ENCODE measurements around the gene CALHM5. TPM values are rescaled to one million over a fixed set of nuclear protein-coding genes. Genes with fewer than 3 reads are reported as not detected.

Gene CALHM5
- total RNA-seq, 2 experiments from 2014 or later = not detected

DNA sequence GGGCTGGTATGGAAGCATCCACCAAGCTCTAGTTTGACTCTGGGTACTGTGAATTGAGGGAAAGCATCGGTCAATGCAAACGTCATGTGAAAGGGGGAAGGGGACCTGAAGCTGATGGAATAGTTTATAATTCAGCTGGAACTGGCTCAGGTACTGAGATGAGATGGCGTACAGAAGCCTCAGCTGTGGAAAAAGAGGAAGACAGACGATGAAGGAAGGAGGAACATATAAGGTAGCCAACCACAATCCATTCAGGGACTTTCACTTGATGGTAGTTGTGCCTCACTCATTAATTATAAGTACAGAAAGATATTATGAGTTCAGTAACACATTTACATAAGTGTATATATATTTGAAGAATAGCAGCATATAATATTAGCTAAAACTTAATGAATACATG, 2.7 kb downstream of the CALHM5 start:
- ATAC-seq (no peak), DNase-seq (no peak)
- Mint-ChIP-seq H3K27ac (no peak overlapping the region), H3K36me3 (ENCODE audit: low read depth) (no peaks in the 10 kb centered on the region), H3K4me1 (ENCODE audit: low read depth) (no peaks in the 10 kb centered on the region), H3K4me3 (no peak overlapping the region), H3K9me3 (peaks cover 3% of the 10 kb centered on the region), H3K27me3 (peaks cover 2% of the 10 kb centered on the region)
- POLR2A ChIA-PET = no interaction called here
- CTCF ChIA-PET = interaction anchor here (0.8 to 3.2 kb wide), 6 partner anchors 10 to 226 kb away, joined by 3 to 12 read pairs (median 3); no protein-coding TSS in a partner anchor
- TF ChIP-seq, protein P1, sequence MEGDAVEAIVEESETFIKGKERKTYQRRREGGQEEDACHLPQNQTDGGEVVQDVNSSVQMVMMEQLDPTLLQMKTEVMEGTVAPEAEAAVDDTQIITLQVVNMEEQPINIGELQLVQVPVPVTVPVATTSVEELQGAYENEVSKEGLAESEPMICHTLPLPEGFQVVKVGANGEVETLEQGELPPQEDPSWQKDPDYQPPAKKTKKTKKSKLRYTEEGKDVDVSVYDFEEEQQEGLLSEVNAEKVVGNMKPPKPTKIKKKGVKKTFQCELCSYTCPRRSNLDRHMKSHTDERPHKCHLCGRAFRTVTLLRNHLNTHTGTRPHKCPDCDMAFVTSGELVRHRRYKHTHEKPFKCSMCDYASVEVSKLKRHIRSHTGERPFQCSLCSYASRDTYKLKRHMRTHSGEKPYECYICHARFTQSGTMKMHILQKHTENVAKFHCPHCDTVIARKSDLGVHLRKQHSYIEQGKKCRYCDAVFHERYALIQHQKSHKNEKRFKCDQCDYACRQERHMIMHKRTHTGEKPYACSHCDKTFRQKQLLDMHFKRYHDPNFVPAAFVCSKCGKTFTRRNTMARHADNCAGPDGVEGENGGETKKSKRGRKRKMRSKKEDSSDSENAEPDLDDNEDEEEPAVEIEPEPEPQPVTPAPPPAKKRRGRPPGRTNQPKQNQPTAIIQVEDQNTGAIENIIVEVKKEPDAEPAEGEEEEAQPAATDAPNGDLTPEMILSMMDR (IDR thresholded peaks at IDR 0.05) = no peak
- intact Hi-C loops (cut with micrococcal nuclease) = no loop called here

DNA sequence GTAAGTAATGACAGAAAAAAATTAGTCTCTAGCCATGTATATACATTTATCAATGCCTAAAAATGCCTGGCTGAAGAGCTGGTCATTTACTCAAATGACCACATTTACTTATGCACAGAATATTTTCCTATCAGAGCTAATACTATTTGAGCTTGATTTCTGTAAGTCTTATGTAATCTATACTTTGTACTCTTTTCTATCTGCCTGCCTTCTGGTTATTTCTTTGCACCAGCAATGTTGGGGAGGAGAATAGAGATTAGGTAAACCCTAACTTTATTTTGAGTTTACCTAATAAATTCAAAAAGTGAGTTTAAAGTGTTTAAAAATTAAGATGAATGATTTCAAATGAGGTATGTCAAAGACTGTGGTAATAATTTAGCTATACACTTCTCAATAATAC, 3.7 kb downstream of the CALHM5 start:
- H3K27me3 Mint-ChIP-seq = no peaks in the 10 kb centered on the region
- DNase-seq (no peak), ATAC-seq (no peak)
- intact Hi-C loops (cut with micrococcal nuclease) = no loop called here
- TF ChIP-seq, protein P1 (IDR thresholded peaks at IDR 0.05) = no peak
- H3K4me3 Mint-ChIP-seq = no peak overlapping the region
- H3K36me3 Mint-ChIP-seq (ENCODE audit: low read depth) = no peaks in the 10 kb centered on the region
- ChIA-PET CTCF (interaction anchor here (0.7 to 3.2 kb wide), 5 partner anchors 17 to 227 kb away, joined by 3 to 12 read pairs (median 3); no protein-coding TSS in a partner anchor), POLR2A (no interaction called here)
- no peaks in the 10 kb centered on the region for H3K9me3 Mint-ChIP-seq
- no peak overlapping the region for H3K27ac Mint-ChIP-seq
- H3K4me1 Mint-ChIP-seq (ENCODE audit: low read depth) = no peaks in the 10 kb centered on the region

DNA sequence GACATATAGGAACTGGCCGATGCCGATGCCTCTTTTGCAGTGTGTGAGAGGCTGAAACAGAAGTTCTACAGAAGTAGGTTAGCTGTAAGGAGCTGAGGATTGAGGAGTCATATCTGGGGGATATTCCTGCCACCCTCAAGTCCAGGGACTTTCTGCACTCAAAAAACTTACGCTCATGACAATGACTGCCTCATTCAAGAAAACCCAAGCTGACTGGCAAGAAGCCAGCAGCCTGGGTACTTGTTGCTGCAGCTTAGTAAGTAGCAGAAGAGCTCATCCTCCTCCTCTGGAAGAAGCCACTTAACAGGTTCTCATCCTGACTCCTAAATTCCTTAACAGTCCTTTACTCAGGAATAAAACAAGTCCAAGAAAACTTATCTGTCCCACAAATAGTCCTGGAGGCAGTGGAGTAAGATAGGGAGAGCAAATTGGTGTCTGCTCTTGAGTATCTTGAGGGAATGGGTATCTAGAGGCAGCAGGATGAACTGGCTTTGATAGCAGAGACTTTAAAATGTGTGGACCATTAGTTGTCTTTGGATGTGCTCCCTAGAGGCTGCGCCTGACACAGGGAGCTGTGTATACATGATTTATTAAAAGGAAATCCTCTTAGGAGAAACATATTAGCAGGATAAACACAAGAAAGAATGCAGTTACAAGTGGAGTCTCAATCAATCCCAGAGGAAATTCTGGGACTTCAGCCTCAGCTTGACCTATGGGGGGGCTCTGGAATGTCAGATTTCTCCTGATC, 7.4 kb downstream of the CALHM5 start:
- Mint-ChIP-seq H3K9me3 (no peaks in the 10 kb centered on the region), H3K27me3 (no peaks in the 10 kb centered on the region), H3K36me3 (ENCODE audit: low read depth) (no peaks in the 10 kb centered on the region), H3K4me3 (no peak overlapping the region), H3K4me1 (ENCODE audit: low read depth) (no peaks in the 10 kb centered on the region), H3K27ac (no peak overlapping the region)
- DNase-seq = no peak
- ATAC-seq = no peak
- intact Hi-C loops (cut with micrococcal nuclease) = no loop called here
- ChIA-PET CTCF (interaction anchor here (1.4 to 1.5 kb wide), 2 partner anchors 42 to 290 kb away, joined by 4 to 6 read pairs; no protein-coding TSS in a partner anchor), POLR2A (no interaction called here)
- TF ChIP-seq, protein P1 (IDR thresholded peaks at IDR 0.05) = no peak

DNA sequence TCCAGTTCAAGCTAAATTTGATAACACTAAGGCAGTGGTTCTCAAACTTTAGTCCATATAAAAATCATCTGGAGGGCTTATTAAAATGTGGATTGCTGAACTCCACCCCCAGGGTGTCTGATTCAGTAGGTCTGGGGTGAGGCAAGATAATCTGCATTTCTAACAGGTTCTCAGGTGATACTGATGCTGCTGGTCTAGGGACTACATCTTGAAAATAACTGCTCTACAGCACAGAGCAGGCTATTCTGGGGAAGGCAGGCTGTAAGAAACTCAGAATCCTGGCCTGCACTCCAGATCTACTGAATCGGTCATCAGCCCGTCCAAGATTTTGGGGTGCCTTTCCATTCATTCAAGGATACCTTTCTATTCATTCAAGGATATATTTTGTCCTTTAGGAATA, 11.5 kb downstream of the CALHM5 start:
- H3K9me3 Mint-ChIP-seq = no peaks in the 10 kb centered on the region
- H3K4me3 Mint-ChIP-seq = no peak overlapping the region
- ATAC-seq (no peak), DNase-seq (no peak)
- H3K4me1 Mint-ChIP-seq (ENCODE audit: low read depth) = no peaks in the 10 kb centered on the region
- H3K27me3 Mint-ChIP-seq = peaks cover 2% of the 10 kb centered on the region
- H3K36me3 Mint-ChIP-seq (ENCODE audit: low read depth) = no peaks in the 10 kb centered on the region
- intact Hi-C loops (cut with micrococcal nuclease) = no loop called here
- TF ChIP-seq, protein P1 (IDR thresholded peaks at IDR 0.05) = no peak
- ChIA-PET CTCF (interaction anchor here (0.8 to 2.2 kb wide), 6 partner anchors 9 to 254 kb away, joined by 3 to 7 read pairs (median 4); no protein-coding TSS in a partner anchor), POLR2A (no interaction called here)
- H3K27ac Mint-ChIP-seq = no peak overlapping the region

DNA sequence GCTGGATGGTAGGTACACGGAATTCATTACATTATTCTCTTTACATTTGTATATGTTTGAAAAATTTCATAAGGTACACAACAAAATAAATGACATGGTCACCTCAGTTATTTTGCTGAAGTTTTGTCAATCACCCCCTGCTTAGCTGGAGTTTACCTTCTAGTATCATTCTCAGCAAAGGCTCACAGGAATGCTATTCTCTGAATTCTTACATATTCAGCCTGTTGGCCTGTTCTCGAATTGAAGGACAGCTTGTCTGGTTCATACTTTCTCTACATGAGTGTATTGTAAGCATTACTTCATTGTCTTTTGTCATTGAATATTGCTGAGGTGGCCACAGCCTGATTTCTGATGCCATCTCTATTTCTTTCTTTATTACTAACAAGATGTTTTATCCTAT, 12.8 kb downstream of the CALHM5 start:
- TF ChIP-seq, protein P1 (IDR thresholded peaks at IDR 0.05) = no peak

More for the DNA sequence above, 12.8 kb downstream of the CALHM5 start:
- H3K9me3 Mint-ChIP-seq = no peaks in the 10 kb centered on the region
- H3K4me1 Mint-ChIP-seq (ENCODE audit: low read depth) = no peaks in the 10 kb centered on the region
- POLR2A ChIA-PET = interaction anchor here (0.6 kb wide), 1 partner anchor 163 kb away, joined by 4 read pairs; no protein-coding TSS in a partner anchor
- ATAC-seq (no peak), DNase-seq (no peak)
- intact Hi-C loops (cut with micrococcal nuclease) = no loop called here
- H3K36me3 Mint-ChIP-seq (ENCODE audit: low read depth) = no peaks in the 10 kb centered on the region
- peaks cover 2% of the 10 kb centered on the region for H3K27me3 Mint-ChIP-seq
- H3K27ac Mint-ChIP-seq = no peak overlapping the region
- CTCF ChIA-PET = interaction anchor here (1.0 to 1.6 kb wide), 3 partner anchors 9 to 11 kb away, joined by 3 to 4 read pairs (median 3); no protein-coding TSS in a partner anchor
- H3K4me3 Mint-ChIP-seq = no peak overlapping the region
